Prostate gland (tissue), 2 donors: Measurements from ENCODE around the gene SNRPB2. TPM values are rescaled to one million over a fixed set of nuclear protein-coding genes. Genes with fewer than 3 reads are reported as not detected.

Experiments
- DNase-seq: peaks from one replicate; pipeline ENCODE4 v3.0.0-alpha.2; 2019; ENCODE audit warnings: low spot score
- H3K27ac ChIP-seq, 2 donors: fragments of 200-600 bp; sonication (generic); 2 replicates each; pipeline ENCODE4 v1.5.1; 2017 to 2019
- H3K27me3 ChIP-seq: fragments of 200-600 bp; sonication (generic); replicated peaks from 2 replicates; pipeline ENCODE4 v1.5.1; 2019; ENCODE audit not compliant: insufficient read depth
- H3K36me3 ChIP-seq, 2 donors: fragments of 200-600 bp; sonication (generic); 1 replicate in 1 of 2; 2 replicates in 1 of 2; pipeline versions ENCODE4 v1.5.1 to v1.8.1; 2017 to 2019
- H3K4me1 ChIP-seq: fragments of 200-600 bp; sonication (generic); replicated peaks from 2 replicates; pipeline ENCODE4 v1.5.1; 2019
- H3K4me3 ChIP-seq, 2 donors: fragments of 200-600 bp; sonication (generic); 2 replicates each; pipeline ENCODE4 v1.5.1; 2017 to 2019
- H3K9me3 ChIP-seq: fragments of 200-600 bp; sonication (generic); 2 replicates; pipeline ENCODE4 v1.5.1; 2017
- CTCF ChIP-seq, 4 experiments: fragments of 200-600 bp in 2 of 4; fragments of 450-650 bp in 2 of 4; sonication (generic) in 2 of 4; IDR thresholded peaks; 1 replicate in 3 of 4; 2 replicates in 1 of 4; pipeline ENCODE4 v1.5.1; 2016 to 2019; ENCODE audit warnings: antibody characterized with exemption in 4 of 4, mild to moderate bottlenecking in 2 of 4, moderate library complexity in 2 of 4
- POLR2A ChIP-seq: fragments of 450-650 bp; IDR thresholded peaks from one replicate; pipeline ENCODE4 v1.6.1; 2016; ENCODE audit warnings: antibody characterized with exemption, mild to moderate bottlenecking
- POLR2AphosphoS5 ChIP-seq: sonication (generic); formaldehyde crosslinking; IDR thresholded peaks from one replicate; pipeline ENCODE4 v1.6.1; 2017; ENCODE audit warnings: antibody characterized with exemption
- WGBS: methylation state at CpG from one replicate; pipeline ENCODE4 v1.1.5; 2018; 5-methylcytosine and 5-hydroxymethylcytosine counted together
- intact Hi-C: fragments of 100-400 bp; cut with DNase I; formaldehyde crosslinking; loops from one replicate; pipeline ENCODE4 v1.14.2; 2022
- small RNA-seq, 2 donors: library from RNA; depleted of rRNA; stranded (forward); fragments of <200 nt; gene quantifications; one replicate each; pipeline ENCODE3, GENCODE V24; 2016
- total RNA-seq, 2 donors: library from RNA; depleted of rRNA; stranded (reverse); fragments of >200 nt; gene quantifications; one replicate each; pipeline ENCODE4 v1.1.0, GENCODE V29; 2016

SNRPB2 gene
- total RNA-seq, 2 donors from 2014 or later: 21.2 to 22.9 TPM

- H3K9me3 ChIP-seq: no peaks in the 10 kb centered on the region
- no peaks in the 10 kb centered on the region for H3K36me3 ChIP-seq
- DNase-seq: no peak
- H3K4me3 ChIP-seq: no peak overlapping the region
- intact Hi-C loops: no loop called here
- no peaks in the 10 kb centered on the region for H3K4me1 ChIP-seq
- no peak overlapping the region for H3K27ac ChIP-seq
- TF ChIP-seq POLR2A: no peak
- TF ChIP-seq CTCF (IDR thresholded peaks at IDR 0.05): no peak
- no peak for TF ChIP-seq POLR2AphosphoS5
- 76% methylated on average over 1 of the region's 1 CpG for WGBS
- no peaks in the 10 kb centered on the region for H3K27me3 ChIP-seq
Observed at GRCh38 chr20:16775961-16776360, 46.1 kb downstream of the SNRPB2 start.

GRCh38 chr20:16777126-16777525 is 47.3 kb downstream of the SNRPB2 start:
- no peak for TF ChIP-seq POLR2A
- no peak for TF ChIP-seq POLR2AphosphoS5
- TF ChIP-seq CTCF (IDR thresholded peaks at IDR 0.05): no peak
- intact Hi-C loops: no loop called here
- Histone ChIP-seq H3K27ac (no peak overlapping the region), H3K4me3 (no peak overlapping the region), H3K9me3 (no peaks in the 10 kb centered on the region), H3K36me3 (no peaks in the 10 kb centered on the region), H3K27me3 (no peaks in the 10 kb centered on the region), H3K4me1 (no peaks in the 10 kb centered on the region)
- WGBS: 91% methylated on average over 1 of the region's 1 CpG
- DNase-seq: no peak

- Histone ChIP-seq H3K9me3 (no peaks in the 10 kb centered on the region), H3K4me3 (no peak overlapping the region), H3K27ac (no peak overlapping the region), H3K4me1 (no peaks in the 10 kb centered on the region), H3K36me3 (no peaks in the 10 kb centered on the region), H3K27me3 (no peaks in the 10 kb centered on the region)
- WGBS: 92% methylated on average over 1 of the region's 1 CpG
- intact Hi-C loops: no loop called here
- TF ChIP-seq CTCF (IDR thresholded peaks at IDR 0.05): no peak
- TF ChIP-seq POLR2AphosphoS5: no peak
- no peak for TF ChIP-seq POLR2A
- DNase-seq: no peak
Observed at GRCh38 chr20:16778159-16778558, 48.3 kb downstream of the SNRPB2 start.

- Histone ChIP-seq H3K4me3 (no peak overlapping the region), H3K4me1 (no peaks in the 10 kb centered on the region), H3K36me3 (no peaks in the 10 kb centered on the region), H3K27ac (no peak overlapping the region), H3K9me3 (no peaks in the 10 kb centered on the region), H3K27me3 (peaks cover 2% of the 10 kb centered on the region)
- no peak for DNase-seq
- intact Hi-C loops: no loop called here
- TF ChIP-seq POLR2AphosphoS5 (no peak), POLR2A (no peak), CTCF (IDR thresholded peaks at IDR 0.05) (no peak)
- WGBS: 100% methylated on average over 1 of the region's 1 CpG
Observed at GRCh38 chr20:16781496-16781895, 51.7 kb downstream of the SNRPB2 start.

- Histone ChIP-seq H3K4me1 (no peaks in the 10 kb centered on the region), H3K9me3 (no peaks in the 10 kb centered on the region), H3K36me3 (no peaks in the 10 kb centered on the region), H3K27me3 (peaks cover 2% of the 10 kb centered on the region), H3K4me3 (no peak overlapping the region), H3K27ac (no peak overlapping the region)
- intact Hi-C loops: no loop called here
- WGBS: 72% methylated on average over 1 of the region's 1 CpG
- no peak for DNase-seq
- TF ChIP-seq POLR2AphosphoS5 (no peak), POLR2A (no peak), CTCF (IDR thresholded peaks at IDR 0.05) (no peak)
Observed at GRCh38 chr20:16785226-16785625, 55.4 kb downstream of the SNRPB2 start.

Small RNAs within 50 kb of the gene (small RNA-seq; reads per million reads assigned to genes)
- gene AL135938.1: 0 reads per million in 2 donors

Other genes with a start within 250 kb of the SNRPB2 start
- gene KIF16B, start 156.6 kb upstream of the SNRPB2 start, total RNA-seq: 10 to 100 TPM; 11.5 to 24.4 TPM
- not detected for gene OTOR, start 18.3 kb downstream of the SNRPB2 start, total RNA-seq